GM12872 (cell line): ENCODE measurements around the gene PAK5.

Experiments used
- TF ChIP-seq, protein P1 (sequence below): IDR thresholded peaks from 3 replicates; pipeline ENCODE4 v1.5.1; 2011; ENCODE audit warnings: low read depth, mild to moderate bottlenecking, low read length, moderate library complexity; ENCODE audit not compliant: insufficient read depth

The PAK5 gene

DNA sequence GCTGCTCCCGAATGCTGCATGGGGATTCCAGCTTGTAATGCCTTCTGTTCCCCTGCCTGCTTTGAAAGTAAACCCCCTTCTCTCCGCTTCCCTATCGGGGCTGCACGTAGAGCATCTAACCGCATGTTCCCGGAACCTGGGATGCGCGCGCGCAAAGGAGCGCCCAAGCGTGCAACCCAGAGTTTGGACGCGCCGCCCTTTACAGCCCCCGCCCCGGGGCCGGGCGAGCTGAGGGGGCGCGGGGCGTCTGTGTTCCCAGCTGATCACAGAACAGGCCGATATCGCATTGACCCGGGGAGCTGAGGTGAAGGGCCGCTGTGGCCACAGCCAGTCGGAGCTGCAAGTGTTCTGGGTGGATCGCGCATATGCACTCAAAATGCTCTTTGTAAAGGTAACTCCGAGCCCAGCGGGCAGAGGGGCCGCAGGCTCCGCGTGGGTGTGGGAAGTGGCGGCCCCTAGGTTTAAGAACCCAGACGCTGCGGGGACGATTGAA, 323.1 kb downstream of the PAK5 start:
- TF ChIP-seq, protein P1, sequence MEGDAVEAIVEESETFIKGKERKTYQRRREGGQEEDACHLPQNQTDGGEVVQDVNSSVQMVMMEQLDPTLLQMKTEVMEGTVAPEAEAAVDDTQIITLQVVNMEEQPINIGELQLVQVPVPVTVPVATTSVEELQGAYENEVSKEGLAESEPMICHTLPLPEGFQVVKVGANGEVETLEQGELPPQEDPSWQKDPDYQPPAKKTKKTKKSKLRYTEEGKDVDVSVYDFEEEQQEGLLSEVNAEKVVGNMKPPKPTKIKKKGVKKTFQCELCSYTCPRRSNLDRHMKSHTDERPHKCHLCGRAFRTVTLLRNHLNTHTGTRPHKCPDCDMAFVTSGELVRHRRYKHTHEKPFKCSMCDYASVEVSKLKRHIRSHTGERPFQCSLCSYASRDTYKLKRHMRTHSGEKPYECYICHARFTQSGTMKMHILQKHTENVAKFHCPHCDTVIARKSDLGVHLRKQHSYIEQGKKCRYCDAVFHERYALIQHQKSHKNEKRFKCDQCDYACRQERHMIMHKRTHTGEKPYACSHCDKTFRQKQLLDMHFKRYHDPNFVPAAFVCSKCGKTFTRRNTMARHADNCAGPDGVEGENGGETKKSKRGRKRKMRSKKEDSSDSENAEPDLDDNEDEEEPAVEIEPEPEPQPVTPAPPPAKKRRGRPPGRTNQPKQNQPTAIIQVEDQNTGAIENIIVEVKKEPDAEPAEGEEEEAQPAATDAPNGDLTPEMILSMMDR = no peak

DNA sequence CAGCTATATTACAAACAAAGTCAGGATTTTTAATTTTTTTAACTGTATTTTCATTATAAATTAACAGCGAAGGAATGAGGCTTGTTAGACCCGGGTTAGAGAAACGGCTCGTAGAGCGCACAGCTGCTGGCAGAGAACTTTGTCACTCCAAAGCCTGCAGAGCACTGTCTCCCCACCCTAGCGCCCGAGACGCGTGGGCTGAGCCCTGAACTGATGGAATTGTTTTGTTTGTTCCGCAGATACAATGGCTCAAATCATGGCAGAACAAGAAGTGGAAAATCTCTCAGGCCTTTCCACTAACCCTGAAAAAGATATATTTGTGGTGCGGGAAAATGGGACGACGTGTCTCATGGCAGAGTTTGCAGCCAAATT, 323.7 kb downstream of the PAK5 start:
- TF ChIP-seq, protein P1 = no peak

DNA sequence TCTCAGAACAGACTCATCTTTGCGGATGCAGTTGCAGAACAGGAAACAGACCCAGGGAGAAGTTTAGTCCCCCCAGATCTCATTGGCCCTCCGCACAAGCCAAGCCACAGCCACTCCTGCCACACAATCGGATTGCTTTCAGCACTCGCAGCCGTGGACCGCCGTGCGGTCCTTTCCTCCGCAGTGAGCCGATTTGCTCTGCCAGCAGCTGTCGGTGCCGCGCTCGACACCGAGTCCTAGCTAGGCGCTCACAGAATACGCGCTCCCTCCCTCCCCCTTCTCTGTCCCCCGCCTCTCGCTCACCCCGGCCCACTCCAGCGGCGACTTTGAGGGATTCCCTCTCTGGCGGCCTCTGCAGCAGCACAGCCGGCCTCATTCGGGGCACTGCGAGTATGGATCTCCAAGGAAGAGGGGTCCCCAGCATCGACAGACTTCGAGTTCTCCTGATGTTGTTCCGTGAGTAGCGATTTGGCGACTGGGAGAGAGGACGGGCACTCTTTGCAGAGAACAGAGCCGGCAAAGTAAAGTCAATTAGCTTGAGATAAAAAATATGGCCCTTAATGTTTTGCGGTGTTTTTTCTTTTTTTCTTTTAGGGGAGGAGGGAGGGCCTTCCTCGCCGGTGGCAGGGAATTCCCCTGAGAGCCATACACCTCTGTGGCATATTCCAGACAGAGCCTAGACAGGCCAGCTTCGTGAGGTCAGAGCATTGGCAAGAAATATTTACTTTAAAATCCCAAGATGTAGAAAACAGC, 324.2 kb downstream of the PAK5 start, which contains the start of gene LAMP5:
Gene LAMP5 (plus strand): TSS at position 130 of the 753 bp plus-strand sequence. CDS start 263 bp downstream, at position 393.
- TF ChIP-seq, protein P1 = no peak

DNA sequence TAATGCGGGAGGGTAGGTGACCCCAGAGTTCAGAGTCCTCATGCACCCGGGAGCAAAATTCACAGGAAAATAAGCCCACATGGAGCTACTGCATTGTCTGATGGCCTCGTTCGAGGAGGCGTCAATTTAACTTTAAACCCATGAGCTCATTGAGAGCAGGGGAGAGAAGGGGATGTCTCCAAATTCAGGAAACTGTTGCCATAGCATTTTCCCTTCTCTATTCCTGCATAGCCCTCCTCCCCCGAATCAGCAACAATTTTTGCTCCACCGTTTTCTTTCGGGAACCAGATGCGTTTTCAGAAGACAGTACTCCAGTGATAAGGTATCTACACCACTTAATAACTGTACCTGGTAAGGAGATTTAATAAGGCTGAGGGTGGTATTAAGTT, 324.8 kb downstream of the PAK5 start:
- TF ChIP-seq, protein P1 = no peak

DNA sequence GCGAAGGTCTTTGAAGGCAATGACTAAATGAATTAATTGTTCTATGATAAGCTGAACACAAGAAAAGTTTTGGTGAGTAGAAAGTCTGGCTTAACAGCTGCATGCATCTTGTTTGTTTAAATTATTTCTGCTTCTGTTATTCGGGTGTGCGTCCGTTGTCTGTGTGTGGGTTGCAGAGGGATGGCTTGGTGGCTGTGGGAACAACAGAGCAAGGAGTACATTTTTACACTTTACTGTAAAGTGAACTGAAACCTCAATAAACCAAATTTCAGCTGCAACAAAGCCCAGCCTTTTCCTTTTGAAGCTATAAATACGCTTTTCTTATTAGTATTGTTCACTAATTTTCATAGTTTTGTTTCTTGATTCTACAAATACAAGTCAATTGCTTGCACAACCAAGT, 328.0 kb downstream of the PAK5 start:
- TF ChIP-seq, protein P1 = no peak

DNA sequence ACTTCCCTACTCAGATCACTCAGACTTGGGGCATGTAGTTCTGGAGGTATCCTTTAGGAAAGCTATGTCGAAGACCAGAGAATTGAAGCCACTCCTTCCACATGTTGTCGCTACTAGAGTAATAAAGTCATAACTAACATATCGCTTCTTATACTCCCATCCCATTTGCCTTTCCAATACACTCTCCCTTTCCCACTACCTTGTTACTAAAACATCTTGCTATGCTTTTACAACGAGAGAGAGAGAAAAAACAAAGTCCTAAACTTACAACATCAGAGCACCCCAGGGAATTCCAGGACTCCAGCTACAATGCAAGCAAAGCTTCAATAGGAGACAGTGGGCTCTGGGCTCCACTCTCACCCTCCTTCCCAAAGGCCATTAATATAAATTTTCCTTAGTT, 329.6 kb downstream of the PAK5 start:
- TF ChIP-seq, protein P1 = no peak

DNA sequence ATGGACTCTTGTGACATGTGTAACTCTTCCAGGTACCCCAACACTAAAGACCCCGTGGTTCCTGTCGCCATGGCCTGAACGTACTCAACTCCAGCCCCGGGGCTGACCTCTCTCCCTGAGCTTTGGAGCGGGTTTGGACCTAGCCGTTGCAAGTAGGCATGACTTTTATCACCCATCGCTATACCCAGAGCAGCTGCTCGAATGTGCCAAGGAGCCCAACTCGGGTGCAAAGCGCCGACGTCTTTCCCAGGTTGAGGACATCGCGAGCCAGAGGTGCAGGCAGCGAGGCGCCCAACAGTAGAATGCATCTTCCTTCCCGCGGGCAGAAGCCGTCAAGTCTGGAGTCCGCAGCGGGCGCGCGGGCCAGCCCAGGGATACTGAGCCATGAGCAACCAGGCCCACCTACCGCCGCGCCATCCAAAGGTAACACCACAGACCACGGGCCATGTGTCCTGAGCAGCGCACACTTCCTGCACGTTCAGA, 330.1 kb downstream of the PAK5 start:
- TF ChIP-seq, protein P1 = no peak
